ENCODE results near the gene NOS3. TPM values are rescaled to one million over a fixed set of nuclear protein-coding genes. Genes with fewer than 3 reads are reported as not detected.
A peak's percentile ranks its signal among the peaks of the same experiment; 100 is the strongest.

NOS3 gene
- total and polyA plus RNA-seq, 3 experiments from 2014 or later = 5.2 to 10.6 (median 9.9) TPM

DNA sequence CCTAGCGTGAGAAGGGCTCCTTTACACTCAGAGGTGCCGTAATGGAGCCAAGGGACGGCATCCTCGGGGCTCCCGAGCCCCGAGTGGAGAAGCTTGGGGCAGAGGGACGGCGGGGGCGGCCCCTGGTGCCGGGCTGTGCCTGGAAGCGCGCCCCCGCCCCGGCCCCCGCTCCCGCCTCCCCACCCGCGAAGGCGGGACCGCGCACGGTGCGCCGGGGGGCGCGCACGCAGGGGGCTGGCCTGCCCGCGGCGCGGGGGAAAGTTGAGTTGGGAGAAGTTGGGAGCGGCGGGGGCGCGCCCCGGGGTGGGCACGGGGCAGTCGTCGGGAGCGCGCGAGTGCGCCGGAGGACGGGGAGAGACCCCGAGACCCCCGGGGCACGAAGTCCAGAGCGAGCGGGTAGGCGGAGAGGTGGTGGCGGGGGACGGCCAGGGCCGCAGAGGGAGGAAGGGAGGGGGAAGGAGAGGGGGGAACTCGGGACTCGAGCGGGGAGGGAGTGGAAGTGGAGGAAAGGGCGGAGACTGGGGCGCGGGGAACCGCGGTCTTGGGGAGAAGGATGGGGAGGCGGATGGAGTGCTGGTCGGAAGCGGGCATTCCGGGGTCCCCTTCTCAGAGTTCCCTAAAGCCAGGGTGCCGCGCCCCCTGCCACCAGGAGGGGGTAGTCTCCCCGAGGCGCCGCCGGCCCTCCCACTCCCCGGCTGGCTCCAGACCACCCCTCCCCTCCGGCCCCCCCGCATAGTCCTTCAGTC lies 68.7 kb downstream of the NOS3 start, which contains the start of gene SLC4A2:
Gene SLC4A2, plus strand, starts transcription at position 223 of the 746 bp plus-strand sequence. CDS start 2,399 bp downstream, outside the sequence.
- ChIA-PET POLR2A (interaction anchor here (0.8 to 2.1 kb wide), 4 partner anchors 17 to 32 kb away, joined by 3 to 10 read pairs (median 6); partner anchors contain the start of genes ABCB8 and TMUB1), CTCF (interaction anchor here (1.0 to 3.8 kb wide), 6 partner anchors 21 to 75 kb away, joined by 3 to 19 read pairs (median 5); partner anchors contain the start of genes ABCB8 and FASTK)
- Mint-ChIP-seq H3K27ac (peak within 1 kb of the TSS; percentile 88 to 98 (median 98)), H3K4me1 (peaks cover 24 to 47% (median 36%) of the 10 kb centered on the region in 3 donors), H3K9me3 (no peaks in the 10 kb centered on the region), H3K36me3 (peaks cover 0 to 23% (median 0%) of the 10 kb centered on the region in 3 donors), H3K4me3 (peak within 1 kb of the TSS; percentile 88 to 95 (median 94)), H3K27me3 (no peaks in the 10 kb centered on the region)
- Histone ChIP-seq H3K36me3 (ENCODE audit: insufficient read depth, low read length) (peaks cover 2% of the 10 kb centered on the region), H3K4me1 (ENCODE audit: insufficient read depth, low read length) (peaks cover 36% of the 10 kb centered on the region), H3K27ac (ENCODE audit: low read depth, low read length) (peak within 1 kb of the TSS; percentile 91), H3K27me3 (ENCODE audit: insufficient read depth, low read length, poor library complexity, severe bottlenecking) (no peaks in the 10 kb centered on the region), H3K4me3 (ENCODE audit: low read length) (peak within 1 kb of the TSS; percentile 94), H3K9me3 (ENCODE audit: low read length) (no peaks in the 10 kb centered on the region)
- DNase-seq = peak; percentile 61 to 79 (median 73)

DNA sequence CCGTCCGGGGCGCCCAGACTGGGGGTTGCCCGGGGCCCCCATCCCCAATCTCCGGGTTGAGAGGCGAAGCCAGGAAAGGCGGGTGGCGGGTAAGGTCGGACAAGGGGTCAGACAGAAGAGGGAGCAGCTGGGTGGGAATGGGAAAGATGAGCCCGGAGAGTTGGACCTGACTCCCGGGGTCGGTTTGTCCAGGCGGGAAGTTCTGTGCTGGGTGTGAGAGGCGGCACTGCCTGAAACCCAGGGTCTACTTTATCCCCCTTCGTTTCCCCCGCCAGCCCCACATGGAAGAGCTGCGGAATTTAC lies 69.2 kb downstream of the NOS3 start:
- peaks cover 24 to 47% (median 36%) of the 10 kb centered on the region in 3 donors for H3K4me1 Mint-ChIP-seq
- Histone ChIP-seq H3K4me3 (ENCODE audit: low read length) (peak overlapping the region; percentile 94), H3K36me3 (ENCODE audit: insufficient read depth, low read length) (peaks cover 7% of the 10 kb centered on the region), H3K27ac (ENCODE audit: low read depth, low read length) (peak overlapping the region; percentile 91), H3K9me3 (ENCODE audit: low read length) (no peaks in the 10 kb centered on the region), H3K4me1 (ENCODE audit: insufficient read depth, low read length) (peaks cover 36% of the 10 kb centered on the region), H3K27me3 (ENCODE audit: insufficient read depth, low read length, poor library complexity, severe bottlenecking) (no peaks in the 10 kb centered on the region)
- H3K9me3 Mint-ChIP-seq = no peaks in the 10 kb centered on the region
- ChIA-PET CTCF (interaction anchor here (1.3 to 3.8 kb wide), 4 partner anchors 21 to 51 kb away, joined by 5 to 19 read pairs (median 6); partner anchors contain the start of gene FASTK), POLR2A (interaction anchor here (0.9 kb wide), 1 partner anchor 55 kb away, joined by 3 read pairs; no protein-coding TSS in a partner anchor)
- no peaks in the 10 kb centered on the region for H3K27me3 Mint-ChIP-seq
- no peak for DNase-seq
- peaks cover 0 to 25% (median 0%) of the 10 kb centered on the region in 3 donors for H3K36me3 Mint-ChIP-seq
- H3K4me3 Mint-ChIP-seq = peak overlapping the region; percentile 82 to 94 (median 92)
- H3K27ac Mint-ChIP-seq = peak overlapping the region in 6 of 8 donors; percentile 52 to 91 (median 73)

DNA sequence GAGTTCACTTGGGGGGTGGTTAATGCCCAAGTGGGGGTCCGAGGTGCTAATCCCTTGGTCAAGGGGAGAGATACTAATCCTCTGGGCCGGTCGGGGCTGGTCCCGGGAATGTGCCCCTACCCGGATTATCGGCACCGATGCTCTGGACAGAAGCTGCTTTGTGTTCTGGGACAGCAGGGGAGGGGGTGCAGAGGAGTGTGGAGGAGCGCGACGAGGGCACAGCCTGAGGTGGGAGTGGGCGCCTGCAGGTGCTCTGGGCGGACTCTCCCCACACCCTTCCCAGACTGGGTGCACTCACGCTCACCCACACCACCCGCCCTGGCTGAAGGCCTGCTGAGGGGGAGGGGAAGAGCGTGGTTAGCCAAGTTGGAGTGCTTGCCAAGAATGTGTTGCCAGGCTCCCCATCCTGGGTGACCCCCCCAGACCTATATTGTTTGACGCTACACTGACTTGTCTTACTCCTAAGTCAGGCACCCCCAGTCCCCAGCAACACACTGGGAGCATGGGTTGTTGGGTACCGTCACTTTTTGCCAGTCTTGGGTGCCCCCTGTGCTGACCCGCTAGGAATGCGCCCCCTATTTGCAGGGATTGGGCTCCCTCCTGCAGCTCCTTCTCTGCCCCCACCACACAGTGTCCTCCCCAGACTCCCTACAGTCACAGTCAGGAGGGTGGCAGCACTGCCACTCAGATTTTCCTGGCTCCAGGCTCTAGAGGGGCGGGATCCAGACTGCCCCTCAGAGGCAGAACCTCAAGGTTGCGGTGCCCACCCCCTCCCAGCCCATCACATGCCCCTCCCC lies 69.8 kb downstream of the NOS3 start:
- Mint-ChIP-seq H3K9me3 (no peaks in the 10 kb centered on the region), H3K27ac (peak overlapping the region in 6 of 8 donors; percentile 52 to 91 (median 73)), H3K4me3 (peak overlapping the region; percentile 82 to 94 (median 92)), H3K27me3 (no peaks in the 10 kb centered on the region), H3K36me3 (peaks cover 0 to 30% (median 0%) of the 10 kb centered on the region in 3 donors), H3K4me1 (peaks cover 24 to 47% (median 36%) of the 10 kb centered on the region in 3 donors)
- ChIA-PET POLR2A (interaction anchor here (0.9 kb wide), 1 partner anchor 55 kb away, joined by 3 read pairs; no protein-coding TSS in a partner anchor), CTCF (interaction anchor here (1.3 to 3.8 kb wide), 5 partner anchors 13 to 50 kb away, joined by 3 to 19 read pairs (median 5); partner anchors contain the start of gene FASTK)
- DNase-seq = peak in 1 of 5 donors; percentile 18
- H3K4me1 ChIP-seq (ENCODE audit: insufficient read depth, low read length) = peaks cover 36% of the 10 kb centered on the region
- peaks cover 11% of the 10 kb centered on the region for H3K36me3 ChIP-seq (ENCODE audit: insufficient read depth, low read length)
- H3K27me3 ChIP-seq (ENCODE audit: insufficient read depth, low read length, poor library complexity, severe bottlenecking) = no peaks in the 10 kb centered on the region
- H3K27ac ChIP-seq (ENCODE audit: low read depth, low read length) = peak overlapping the region; percentile 91
- H3K4me3 ChIP-seq (ENCODE audit: low read length) = peak overlapping the region; percentile 94
- no peaks in the 10 kb centered on the region for H3K9me3 ChIP-seq (ENCODE audit: low read length)

DNA sequence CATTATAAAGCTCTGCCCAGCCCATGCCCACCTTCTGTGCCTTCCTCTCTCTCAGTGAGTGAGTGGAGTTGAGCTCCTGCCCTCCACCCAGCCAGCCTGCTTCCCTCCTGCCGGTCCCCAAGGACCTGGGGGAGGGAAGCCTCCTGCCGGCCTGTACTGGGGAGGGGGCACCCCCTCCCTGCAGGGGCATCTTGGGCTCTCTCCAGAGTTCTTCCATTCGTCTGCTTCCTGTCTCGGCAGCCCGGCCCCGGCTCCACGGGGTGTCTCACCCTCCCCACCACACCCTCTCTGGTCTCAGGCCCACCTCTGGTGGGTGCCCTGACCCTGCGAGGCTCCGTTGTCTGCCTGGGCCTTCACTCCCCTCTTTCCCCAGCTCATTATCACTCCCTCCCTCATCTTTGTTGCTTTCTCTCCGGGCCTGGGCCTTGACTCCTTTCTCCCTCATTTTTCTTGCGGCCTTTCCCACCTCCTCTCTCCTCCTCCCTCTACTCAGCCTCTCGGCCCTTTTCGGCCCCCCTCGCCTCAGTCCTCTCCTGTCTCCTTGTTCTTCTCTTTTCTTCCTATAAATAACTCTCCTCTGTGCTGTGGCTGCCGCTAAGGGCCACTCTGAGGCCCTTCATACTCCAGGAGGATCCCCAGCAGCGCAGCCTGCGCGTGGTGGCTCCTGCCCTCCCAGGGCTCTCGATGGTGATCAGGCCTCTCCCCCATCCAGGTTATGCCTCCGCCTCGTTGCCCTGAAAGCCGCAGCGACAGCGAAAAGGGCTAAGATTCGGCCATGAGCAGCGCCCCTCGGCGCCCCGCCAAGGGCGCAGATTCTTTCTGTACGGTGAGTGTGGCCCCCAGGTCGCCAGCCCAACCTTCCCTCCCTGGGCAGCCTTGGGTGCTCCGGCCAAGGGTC lies 70.6 kb downstream of the NOS3 start:
- ChIA-PET CTCF (interaction anchor here (0.9 to 3.8 kb wide), 6 partner anchors 12 to 49 kb away, joined by 3 to 19 read pairs (median 5); partner anchors contain the start of gene FASTK), POLR2A (no interaction called here)
- H3K27ac Mint-ChIP-seq = peak overlapping the region in 5 of 8 donors; percentile 38 to 90 (median 80)
- H3K36me3 Mint-ChIP-seq = peaks cover 0 to 34% (median 0%) of the 10 kb centered on the region in 3 donors
- Histone ChIP-seq H3K36me3 (ENCODE audit: insufficient read depth, low read length) (peaks cover 11% of the 10 kb centered on the region), H3K9me3 (ENCODE audit: low read length) (no peaks in the 10 kb centered on the region), H3K4me1 (ENCODE audit: insufficient read depth, low read length) (peaks cover 36% of the 10 kb centered on the region), H3K27ac (ENCODE audit: low read depth, low read length) (peak overlapping the region; percentile 91), H3K27me3 (ENCODE audit: insufficient read depth, low read length, poor library complexity, severe bottlenecking) (no peaks in the 10 kb centered on the region), H3K4me3 (ENCODE audit: low read length) (no peak overlapping the region)
- peaks cover 24 to 47% (median 36%) of the 10 kb centered on the region in 3 donors for H3K4me1 Mint-ChIP-seq
- DNase-seq = no peak
- H3K4me3 Mint-ChIP-seq = peak overlapping the region; percentile 49 to 94 (median 82)
- no peaks in the 10 kb centered on the region for H3K27me3 Mint-ChIP-seq
- H3K9me3 Mint-ChIP-seq = no peaks in the 10 kb centered on the region

DNA sequence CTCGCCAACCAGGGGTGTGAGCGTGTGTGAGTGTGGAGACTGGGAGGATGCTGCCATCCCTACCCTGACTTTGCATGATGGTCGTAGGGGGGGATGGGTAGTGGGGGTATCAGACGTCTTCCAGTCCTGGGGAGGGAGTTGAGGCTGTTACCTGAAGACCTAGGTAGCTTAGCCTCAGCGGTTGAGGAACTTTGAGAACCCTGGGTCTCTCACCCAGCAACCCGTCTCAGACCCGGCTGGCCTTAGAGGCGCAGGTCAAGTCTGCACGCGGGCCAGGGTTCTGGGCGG lies 71.2 kb downstream of the NOS3 start:
- no peak for DNase-seq
- Histone ChIP-seq H3K4me1 (ENCODE audit: insufficient read depth, low read length) (peaks cover 32% of the 10 kb centered on the region), H3K9me3 (ENCODE audit: low read length) (no peaks in the 10 kb centered on the region), H3K4me3 (ENCODE audit: low read length) (no peak overlapping the region), H3K36me3 (ENCODE audit: insufficient read depth, low read length) (peaks cover 11% of the 10 kb centered on the region), H3K27ac (ENCODE audit: low read depth, low read length) (peak overlapping the region; percentile 91), H3K27me3 (ENCODE audit: insufficient read depth, low read length, poor library complexity, severe bottlenecking) (no peaks in the 10 kb centered on the region)
- ChIA-PET CTCF (interaction anchor here (0.9 to 3.8 kb wide), 2 partner anchors 44 to 49 kb away, joined by 4 to 19 read pairs; no protein-coding TSS in a partner anchor), POLR2A (no interaction called here)
- Mint-ChIP-seq H3K4me1 (peaks cover 22 to 41% (median 32%) of the 10 kb centered on the region in 3 donors), H3K9me3 (no peaks in the 10 kb centered on the region), H3K4me3 (peak overlapping the region in 3 of 7 donors; percentile 45 to 77 (median 65)), H3K27me3 (no peaks in the 10 kb centered on the region), H3K36me3 (peaks cover 0 to 37% (median 0%) of the 10 kb centered on the region in 3 donors), H3K27ac (no peak overlapping the region)

DNA sequence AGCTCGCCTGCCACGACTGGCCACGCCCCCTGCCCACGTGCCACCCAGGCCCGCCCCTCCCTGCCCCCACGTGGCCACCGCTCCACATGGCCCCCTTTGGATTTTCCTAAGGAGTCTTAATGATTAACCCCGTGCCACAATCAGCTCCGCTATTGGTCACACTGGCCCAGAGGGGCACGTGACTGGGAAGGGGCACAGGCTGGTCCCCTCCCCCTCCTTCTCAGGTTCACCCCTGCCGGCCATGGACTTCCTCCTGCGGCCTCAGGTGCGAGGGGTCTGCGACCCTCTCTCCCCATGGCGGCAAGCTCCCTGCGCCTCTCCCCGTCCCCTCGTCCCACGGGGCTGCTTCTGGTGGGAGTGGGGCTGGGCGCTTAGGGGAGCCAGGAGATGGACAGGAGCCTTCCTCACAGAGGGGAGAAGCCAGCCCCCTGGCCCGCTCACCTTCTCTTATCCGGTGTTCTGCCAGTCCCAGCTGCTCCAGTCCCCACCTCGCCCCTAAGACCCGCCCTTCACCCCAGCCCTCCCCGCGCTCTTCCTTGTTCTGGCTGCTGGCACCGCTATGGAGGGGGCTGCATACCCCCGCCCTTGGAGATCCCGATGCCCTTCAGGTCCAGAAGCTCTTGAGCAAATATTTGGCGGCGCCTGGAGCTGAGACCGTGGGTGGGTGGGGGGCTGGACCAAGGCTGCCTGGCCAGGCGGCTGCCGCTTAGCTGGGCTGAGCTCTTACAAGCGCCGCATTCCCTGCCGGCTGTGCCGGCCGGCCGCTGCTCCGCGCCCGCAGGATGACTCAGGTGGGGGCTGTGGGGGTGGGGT lies 71.8 kb downstream of the NOS3 start:
- H3K4me3 Mint-ChIP-seq = no peak overlapping the region
- H3K9me3 Mint-ChIP-seq = no peaks in the 10 kb centered on the region
- H3K36me3 ChIP-seq (ENCODE audit: insufficient read depth, low read length) = peaks cover 11% of the 10 kb centered on the region
- H3K27me3 Mint-ChIP-seq = no peaks in the 10 kb centered on the region
- H3K27ac ChIP-seq (ENCODE audit: low read depth, low read length) = peak overlapping the region; percentile 91
- no peaks in the 10 kb centered on the region for H3K27me3 ChIP-seq (ENCODE audit: insufficient read depth, low read length, poor library complexity, severe bottlenecking)
- ChIA-PET CTCF (interaction anchor here (3.8 kb wide), 1 partner anchor 48 kb away, joined by 19 read pairs; no protein-coding TSS in a partner anchor), POLR2A (interaction anchor here (0.6 kb wide), 1 partner anchor 44 kb away, joined by 3 read pairs; no protein-coding TSS in a partner anchor)
- no peak for DNase-seq
- no peaks in the 10 kb centered on the region for H3K9me3 ChIP-seq (ENCODE audit: low read length)
- no peak overlapping the region for H3K4me3 ChIP-seq (ENCODE audit: low read length)
- peaks cover 0 to 41% (median 0%) of the 10 kb centered on the region in 3 donors for H3K36me3 Mint-ChIP-seq
- peaks cover 27% of the 10 kb centered on the region for H3K4me1 ChIP-seq (ENCODE audit: insufficient read depth, low read length)
- H3K27ac Mint-ChIP-seq = no peak overlapping the region
- H3K4me1 Mint-ChIP-seq = peaks cover 17 to 36% (median 27%) of the 10 kb centered on the region in 3 donors

All from CD8-positive, alpha-beta memory T cell (primary cell).